COLO668 (cell line): ENCODE measurements around the gene FEM1A.
"Not testable (repeated sequence)": the region's sequence is repeated elsewhere in the genome, so short reads cannot be mapped to it uniquely, and the experiment has no call there.

Source experiments
- DNase-seq: peaks from one replicate; lab custom pipeline; 2025; ENCODE audit not compliant: unreplicated experiment; lab: John Stamatoyannopoulos, UW

Gene FEM1A

DNA sequence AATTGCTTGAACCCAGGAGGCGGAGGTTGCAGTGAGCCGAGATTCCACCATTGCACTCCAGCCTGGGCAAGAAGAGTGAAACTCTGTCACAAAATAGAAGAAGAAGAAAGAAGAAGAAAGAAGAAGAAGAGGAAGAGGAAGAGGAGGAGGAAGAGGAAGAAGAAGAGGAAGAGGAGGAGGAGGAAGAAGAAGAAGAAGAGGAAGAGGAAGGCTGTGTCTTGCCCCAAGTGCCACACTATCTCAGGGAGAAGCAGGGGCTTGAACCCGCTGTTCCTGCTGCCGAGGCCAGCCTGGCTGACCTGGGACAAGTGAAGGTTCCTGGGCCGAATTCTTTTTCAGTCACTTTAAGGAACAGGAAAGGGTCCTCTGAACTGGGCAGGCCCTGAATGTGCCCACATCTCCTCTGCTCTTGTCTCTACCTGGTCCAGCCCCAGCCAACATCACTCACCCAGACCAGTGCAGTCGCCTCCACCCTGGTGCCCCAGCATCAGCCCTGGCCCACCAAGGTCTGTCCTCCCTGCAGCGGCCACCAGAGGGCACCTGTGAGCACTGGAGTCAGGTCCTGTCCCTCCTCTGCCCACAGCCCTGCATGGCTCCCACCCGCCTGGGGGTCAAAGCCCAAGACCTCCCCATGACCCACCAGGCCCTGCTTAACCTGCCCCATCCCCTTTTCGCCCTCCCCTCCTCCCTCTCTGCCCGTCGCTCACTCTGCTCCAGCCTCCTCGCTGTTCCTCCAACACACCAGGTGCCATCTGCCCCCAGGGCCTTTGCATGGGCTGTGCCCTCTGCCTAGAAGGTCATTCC is 20.0 kb downstream of the FEM1A start:
- peak; percentile 78 for DNase-seq

DNA sequence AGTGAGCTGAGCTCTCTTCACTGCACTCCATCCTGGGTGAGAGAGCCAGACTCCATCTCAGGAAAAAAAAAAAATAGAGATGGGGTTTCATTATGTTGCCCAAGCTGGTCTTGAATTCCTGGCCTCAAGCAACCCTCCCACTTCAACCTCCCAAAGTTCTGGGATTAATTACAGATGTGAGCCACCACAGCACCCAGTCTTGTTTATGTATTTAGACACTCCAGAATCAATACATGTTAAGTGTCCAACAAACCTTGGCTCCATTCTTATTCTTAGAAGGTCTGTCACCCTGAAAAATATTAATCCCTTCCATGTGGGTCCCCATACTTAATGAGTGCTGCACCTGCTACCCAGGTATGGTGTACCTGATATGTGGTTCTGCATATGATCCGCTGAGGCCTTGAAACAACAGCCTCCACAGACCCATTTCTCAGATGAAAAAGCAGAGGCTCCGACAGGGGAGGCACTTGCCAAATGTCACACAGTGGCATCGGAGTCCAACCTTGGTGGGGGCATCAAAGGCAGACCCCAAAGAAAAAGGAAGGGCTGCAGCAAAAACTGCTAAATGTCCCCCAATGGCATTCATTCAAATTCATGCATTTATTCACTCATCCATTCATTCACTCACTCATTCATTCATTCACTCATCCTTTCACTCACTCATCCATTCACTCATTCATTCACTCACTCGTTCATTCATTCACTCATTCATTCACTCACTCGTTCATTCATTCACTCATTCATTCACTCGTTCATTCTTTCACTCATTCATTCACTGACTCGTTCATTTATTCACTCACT is 23.3 kb downstream of the FEM1A start:
- no peak for DNase-seq

DNA sequence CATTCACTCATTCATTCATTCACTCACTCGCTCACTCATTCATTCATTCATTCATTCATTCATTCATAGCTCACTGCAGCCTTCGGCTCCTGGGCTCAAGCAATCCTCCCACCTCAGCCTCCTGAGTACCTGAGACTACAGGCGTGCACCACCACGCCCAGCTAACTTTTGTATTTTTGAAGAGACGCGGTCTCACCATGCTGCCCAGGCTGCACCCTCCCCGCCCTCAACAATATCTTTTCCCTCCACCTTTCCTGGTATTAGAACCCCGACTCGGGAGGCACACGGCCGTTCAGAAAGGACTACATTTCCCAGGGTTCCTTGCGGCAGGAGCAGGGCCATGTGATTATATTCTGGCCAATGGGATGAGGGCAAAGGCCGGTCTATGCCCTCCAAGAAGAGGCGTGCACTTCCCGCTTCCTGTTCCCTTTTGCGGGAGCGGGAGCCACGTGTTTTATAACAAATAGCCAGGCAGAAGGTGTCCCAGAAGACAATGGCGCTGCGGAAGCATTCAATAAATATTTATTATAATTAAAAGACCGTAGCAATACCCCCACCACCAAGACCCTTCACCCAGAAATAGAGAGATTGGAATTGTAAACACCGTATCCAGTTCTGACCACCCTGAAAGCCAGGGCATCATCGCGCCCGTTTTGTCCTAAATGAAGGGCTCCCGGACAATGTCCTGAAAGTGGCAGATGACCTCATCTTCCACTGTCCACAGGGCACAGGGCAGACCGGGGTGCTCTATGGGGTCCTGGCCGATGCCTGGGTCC is 24.1 kb downstream of the FEM1A start:
- peak; percentile 92 for DNase-seq

DNA sequence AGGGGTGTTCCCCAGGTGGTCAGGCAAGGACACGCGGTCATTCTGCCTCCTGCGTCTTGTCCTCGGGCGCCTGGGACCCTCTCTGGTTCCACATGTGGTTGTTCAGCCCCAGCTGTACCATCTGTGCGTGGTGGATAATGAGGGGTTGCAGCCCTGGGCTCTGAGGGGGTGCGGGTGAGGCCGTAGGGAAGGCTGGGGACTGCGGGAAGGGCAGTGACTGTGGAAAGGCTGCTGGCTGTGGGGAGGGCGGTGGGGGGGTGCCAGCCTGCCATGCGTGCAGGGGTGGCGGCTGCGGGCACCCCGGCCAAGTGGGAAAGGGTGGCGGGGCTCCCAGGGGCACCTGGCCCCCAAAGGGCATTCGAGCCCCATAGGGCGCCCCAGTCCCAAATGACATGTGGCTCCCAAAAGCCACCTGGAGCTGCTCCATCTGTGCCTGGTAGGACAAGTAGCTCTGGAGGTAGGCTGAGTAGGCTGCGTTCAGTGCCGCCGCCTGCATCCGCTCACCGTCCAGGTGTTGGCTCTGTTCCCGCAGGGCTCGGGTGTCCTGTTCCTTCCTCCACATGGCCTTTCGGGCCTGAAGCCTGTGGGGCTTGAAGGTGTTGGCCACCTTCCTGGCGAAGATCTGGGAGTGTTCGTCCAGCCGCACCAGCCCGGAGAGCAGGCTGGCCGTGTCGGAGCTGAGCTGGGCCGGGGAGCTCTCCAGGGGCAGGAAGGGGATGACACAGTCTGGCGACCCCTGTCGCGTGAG is 24.8 kb downstream of the FEM1A start:
- DNase-seq: peak; percentile 24

DNA sequence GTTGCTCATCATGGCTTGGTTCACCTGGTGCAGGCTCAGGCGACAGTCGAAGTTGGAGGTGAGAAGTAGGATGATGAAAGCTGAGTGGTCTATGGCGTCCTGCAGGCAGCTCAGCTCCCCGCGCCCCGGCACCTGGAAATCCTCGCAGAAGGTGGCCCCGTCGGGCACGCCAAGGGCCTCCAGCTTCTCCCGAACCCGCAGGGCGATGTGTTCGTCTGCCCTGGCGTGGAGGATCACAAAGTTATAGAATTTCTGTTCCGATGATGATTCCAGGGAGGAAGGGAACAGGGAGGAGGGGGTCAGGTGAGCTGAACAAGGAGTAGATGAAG is 25.4 kb downstream of the FEM1A start:
- DNase-seq: no peak

DNA sequence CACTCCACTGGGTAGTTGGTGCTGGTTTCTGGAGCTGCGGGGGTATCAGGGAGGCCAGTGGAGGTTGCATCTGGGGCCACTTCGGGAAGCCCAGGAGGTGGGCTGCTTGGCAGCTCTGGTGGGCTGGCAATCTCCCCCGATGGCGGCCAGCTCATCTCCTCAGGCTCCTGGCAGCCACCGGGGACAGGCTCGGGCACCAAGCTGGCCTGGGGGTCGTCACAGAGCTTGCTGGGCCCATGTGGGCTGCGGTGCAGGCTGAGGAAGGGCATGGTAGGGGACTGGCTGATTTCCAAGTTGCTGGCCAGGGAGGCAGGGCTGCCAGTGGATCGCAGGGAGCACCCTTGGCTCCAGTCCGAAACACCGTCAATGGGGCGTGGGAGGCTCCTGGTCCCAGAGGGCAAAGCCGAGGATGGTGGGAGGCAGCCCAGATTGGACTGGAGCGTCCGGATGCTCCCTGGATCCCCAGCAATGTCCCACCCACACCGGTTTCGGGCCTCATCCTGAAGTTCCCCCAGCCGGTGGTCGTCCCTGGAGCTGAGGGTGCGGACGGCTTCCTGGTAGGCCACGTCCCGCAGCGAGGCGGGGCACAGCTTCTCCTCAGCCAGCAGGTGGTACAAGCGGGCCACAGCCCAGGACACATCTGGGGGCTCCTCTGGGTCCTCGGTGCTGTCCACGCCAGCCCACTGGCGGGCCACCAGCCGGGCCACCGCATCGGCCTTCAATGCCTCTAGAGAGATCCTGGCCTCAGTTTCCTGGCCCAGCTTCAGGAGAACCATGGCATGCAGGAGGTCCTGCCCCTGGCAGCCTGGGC is 26.1 kb downstream of the FEM1A start:
- DNase-seq: no peak

DNA sequence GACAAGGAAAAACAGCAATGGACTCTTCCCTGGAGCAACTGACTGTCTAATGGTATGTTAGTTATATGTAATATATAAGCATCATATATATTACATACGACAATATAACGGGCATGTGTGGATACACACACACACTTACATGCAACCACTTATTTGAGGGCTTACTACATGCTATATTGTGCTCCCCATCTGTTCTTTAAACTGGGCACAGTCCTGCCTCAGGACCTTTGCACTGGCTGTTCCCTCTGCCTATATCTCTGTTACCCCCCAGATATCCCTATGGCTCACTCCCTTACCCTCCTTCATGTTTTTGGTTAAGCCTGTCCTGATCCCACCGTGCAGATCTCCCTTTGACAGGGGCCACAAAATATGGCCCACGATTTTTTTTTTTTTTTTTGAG is 29.7 kb downstream of the FEM1A start:
- no peak for DNase-seq

DNA sequence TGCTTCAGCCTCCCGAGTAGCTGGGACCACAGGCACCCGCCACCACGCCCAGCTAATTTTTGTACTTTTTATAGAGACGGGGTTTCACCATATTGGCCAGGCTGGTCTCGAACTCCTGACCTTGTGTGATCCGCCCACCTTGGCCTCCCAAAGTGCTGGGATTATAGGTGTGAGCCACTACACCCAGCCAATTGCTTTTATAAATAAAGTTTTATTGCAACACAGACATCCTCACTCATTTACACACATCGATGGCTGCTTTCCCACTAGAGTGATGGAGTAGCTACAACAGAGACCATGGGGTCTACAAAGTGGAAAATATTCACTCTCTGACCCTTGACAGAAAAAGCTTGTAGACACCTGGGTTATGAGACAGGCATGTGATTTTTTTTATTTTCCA is 30.8 kb downstream of the FEM1A start:
- DNase-seq: not testable (repeated sequence)

DNA sequence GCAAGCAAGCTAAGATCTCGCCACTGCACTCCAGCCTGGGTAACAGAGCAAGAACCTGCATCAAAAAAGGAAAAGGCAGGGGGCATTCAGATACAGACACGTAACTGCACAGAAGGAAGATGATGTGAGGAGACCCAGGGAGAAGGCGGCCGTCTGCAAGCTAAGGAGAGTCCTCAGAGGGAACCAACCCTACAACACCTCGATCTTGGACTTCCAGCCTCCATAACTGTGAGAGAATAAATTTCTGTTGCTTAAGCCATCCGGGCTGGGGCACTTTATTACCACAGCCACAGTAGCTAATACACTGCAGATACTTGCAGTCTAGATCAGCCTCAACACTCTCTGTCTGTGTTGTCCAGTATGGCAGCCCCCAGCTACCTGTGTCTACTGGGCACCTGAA is 32.0 kb downstream of the FEM1A start:
- no peak for DNase-seq

DNA sequence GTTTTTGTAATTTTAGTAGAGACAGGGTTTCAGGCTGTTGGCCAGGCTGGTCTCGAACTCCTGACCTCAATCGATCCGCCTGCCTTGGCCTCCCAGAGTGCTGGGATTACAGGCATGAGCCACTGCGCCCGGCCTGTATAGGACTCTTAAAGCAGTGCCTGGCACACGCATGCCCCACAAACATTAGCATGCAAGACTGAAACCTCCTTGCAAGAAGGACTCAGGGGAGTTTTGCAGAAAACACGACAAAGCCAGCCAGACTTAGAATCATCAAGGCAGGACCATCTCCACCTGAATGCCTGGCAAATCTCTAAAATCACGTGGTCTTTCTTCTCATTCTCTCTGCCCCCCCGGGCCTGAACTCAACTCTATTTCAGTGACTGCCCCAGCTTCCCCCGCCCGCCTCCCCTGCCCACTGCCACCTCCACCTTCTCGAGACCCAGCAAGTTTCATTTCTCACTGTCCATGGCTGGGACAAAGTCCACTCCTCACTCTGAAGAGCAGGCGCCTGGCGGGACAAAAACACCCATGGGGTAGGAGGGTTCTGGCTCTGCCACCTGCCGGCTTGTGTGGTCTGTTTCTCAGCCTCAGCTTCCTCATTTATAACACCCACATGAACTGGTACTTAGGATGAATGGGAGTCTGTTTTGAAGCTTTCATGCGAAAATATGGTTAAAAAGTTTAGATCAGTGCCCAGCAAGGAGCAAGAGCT is 37.6 kb downstream of the FEM1A start:
- DNase-seq: peak; percentile 47

DNA sequence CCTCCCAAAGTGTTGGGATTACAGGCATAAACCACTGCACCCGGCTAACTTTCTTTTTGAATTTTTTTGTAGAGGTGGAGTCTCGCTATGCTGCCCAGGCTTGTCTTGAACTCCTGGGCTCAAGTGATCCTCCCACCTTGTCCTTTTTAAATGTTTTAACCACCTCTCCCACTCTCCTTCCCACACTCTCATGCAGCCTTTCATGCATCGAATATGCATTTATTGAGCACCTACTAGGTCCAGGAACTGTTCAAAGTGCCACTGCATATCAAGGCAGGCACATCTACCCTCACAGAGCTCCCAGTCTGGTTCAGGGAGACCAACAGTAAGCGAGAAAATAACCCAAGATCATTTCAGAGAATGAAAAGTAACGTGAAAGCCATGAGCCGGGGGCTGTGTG is 38.8 kb downstream of the FEM1A start:
- DNase-seq: no peak

DNA sequence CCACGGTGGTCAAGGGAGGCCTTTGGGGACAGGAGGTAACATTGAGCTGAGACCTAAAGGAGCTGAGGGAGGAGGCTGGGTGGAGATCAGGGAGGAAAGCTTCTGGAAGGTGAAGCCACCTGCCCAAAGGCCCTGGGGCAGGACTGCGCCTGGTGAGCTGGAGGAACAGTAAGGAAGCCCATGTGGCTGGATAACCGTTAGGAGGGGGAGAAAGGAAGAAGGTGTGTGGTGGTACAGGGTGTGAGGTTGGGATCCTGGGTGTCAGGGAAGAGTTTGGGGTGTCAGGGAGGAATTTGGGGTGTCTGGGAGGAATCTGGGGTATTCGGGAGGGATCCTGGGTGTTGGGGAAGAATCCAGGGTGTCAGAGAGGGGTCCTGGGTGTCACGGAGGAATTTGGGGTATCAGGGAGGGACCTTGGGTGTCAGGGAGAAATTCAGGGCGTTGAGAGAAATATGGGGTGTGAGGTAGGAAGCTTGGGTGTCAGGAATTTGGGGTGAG is 39.3 kb downstream of the FEM1A start:
- DNase-seq: no peak

DNA sequence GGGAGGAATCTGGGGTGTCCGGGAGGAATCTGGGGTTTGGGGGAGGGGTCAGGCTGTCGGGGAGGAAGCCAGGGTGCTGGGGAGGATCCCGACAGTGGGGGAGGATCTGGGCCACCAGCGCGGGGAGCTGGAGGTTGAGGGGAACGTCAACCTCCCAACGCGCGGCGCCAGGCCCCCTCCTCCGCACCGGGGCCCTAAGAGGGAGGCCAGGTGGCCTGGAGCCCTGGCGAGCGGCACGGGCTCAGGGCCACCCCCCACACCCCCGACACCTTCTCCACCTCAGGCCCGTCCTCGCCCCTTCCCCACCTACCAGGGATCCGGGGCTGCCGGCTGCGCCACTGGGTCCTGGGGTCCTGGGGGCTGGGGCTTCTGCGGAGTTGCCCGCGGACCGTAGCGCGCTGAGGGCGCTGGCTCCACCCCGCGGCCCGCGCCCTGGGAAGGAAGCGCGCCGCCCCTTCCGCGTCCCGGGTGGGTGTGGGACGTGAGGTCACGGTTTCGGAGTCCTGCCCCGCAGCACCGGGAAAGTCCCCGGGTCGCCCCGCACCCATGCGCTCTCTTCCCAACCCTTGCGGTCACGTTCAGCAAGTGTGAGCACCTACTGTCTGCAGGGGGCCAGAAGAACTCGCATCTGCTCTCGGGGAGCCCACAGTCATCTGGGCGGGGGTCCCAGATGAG is 39.9 kb downstream of the FEM1A start, which contains the start of gene TICAM1:
TICAM1 (minus strand) TSS at position 409 of the 675 bp plus-strand sequence. CDS start 13,335 bp downstream, outside the sequence.
- peak; percentile 73 for DNase-seq

DNA sequence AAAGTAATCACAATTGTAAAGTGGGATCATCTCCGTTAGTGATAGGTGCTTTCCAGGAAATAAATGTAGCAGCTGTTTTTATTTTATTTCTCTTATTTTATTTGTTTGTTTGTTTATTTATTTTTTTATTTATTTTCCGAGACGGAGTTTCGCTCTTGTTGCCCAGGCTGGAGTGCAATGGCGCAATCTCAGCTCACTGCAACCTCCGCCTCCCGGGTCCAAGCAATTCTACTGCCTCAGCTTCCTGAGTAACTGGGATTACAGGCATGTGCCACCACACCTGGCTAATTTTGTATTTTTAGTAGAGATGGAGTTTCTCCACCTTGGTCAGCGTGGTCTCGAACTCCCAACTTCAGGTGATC is 40.4 kb downstream of the FEM1A start:
- DNase-seq: not testable (repeated sequence)

DNA sequence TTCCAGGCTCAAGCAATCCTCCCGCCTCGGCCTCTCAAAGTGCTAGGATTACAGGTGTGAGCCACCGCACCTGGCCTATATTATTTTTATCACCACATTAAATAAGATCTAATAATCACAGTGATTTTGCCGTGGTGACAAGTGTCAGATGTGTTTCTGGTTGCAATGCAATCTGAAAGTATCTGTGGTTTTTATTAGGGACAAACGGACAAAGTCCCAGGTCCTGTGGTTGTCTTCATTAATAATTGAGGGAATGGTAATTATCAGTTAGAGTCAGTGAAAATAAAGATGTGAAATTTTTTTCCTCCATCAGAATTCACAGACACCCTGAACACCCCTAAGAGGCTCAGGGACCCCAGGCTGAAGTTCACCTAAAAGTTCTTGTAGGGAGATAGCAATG is 41.2 kb downstream of the FEM1A start:
- no peak for DNase-seq

DNA sequence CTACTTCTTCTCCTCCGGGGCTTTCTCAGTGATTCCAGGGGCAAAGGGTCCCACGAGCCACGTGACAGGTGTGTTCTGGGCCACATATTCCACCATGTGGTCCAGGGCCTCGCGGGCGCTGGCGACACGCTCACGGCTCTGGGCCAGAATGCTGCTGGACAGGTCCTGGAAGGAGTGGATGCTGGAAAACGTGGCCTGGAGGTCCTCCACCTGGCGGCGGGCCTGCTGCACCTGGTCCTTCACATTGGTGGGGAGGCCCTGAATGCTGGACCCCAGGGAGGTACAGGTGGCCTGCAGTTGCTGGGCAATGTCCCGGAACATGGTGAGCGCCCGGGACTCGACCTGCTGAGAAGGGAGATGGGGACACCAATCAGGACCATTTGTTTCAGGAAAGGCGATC is 47.7 kb downstream of the FEM1A start:
- no peak for DNase-seq

DNA sequence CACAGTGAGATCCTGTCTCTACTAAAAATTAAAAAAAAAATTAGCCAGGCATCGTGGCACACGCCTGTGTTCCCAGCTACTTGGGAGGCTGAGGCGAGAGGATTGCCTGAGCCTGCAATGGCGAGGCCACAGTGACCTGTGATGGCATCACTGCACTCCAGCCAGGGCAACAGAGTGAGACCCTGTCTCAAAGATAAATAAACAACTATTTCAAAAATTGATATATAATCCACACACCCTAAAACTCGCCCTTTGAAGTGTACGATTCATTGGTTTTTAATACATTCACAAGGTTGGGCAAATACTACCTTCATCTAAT is 52.1 kb downstream of the FEM1A start:
- DNase-seq: no peak

DNA sequence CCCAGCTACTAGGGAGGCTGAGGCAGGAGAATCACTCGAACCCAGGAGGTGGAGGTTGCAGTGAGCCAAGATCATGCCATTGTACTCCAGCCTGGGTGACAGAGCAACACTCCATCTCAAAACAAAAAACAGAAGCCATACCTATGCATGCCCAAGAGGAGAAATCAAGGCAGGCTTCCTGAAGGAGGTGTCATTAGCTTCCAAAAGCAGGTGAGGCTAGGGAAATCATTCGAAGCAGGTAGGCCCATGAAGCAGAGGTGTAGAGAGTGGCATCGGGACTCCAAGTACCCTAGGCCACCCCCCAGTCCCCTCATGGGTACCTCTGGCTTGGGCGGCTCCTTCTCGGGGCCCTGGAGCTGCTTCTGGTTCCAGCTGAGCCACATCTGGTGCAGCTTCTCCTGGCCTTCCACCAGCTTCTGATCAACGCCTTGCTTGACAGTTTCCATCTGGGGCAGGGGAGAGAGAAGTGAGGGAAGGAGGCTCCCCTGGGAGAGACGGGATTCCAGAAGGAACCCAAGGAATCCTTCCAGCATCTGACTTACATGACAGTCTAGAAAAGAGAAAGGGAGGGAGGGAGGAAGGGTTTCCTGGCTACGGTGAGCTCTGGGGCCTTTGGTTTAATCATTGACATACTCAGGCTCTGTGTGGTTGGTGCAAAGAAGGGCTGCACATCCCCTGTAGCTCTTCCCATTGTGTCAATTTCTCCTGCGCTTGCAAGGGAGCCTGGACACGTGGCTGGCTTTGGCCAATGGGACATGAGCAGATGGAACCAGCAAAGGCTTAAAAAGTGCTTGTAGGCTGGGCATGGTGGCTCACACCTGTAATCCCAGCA is 53.0 kb downstream of the FEM1A start:
- peak; percentile 32 for DNase-seq
